Activated T-helper 1 cell treated with anti-CD3 and anti-CD28 coated beads, Interleukin-12 subunit alpha, Interleukin-12 subunit beta, Interleukin-2, Interleukin-4 antibody, amounts not matched to agents 30 ng/mL and 10 ng/mL and 1 ng/mL, durations not matched to agents 14 hours and 24 hours and 36 hours (primary cell): ENCODE data around the gene P2RY6. TPM values are rescaled to one million over a fixed set of nuclear protein-coding genes. Genes with fewer than 3 reads are reported as not detected.
A peak's percentile ranks its signal among the peaks of the same experiment; 100 is the strongest.

Experiments
- DNase-seq: peaks from one replicate; pipeline ENCODE4 v3.0.0; 2021; ENCODE audit warnings: low spot score
- H3K27ac Mint-ChIP-seq: one replicate; pipeline ENCODE4 v1.8.0; 2021; ENCODE audit warnings: mild to moderate bottlenecking, mixed read lengths
- H3K27me3 Mint-ChIP-seq: one replicate; pipeline ENCODE4 v1.8.0; 2022; ENCODE audit warnings: mild to moderate bottlenecking, moderate library complexity, mixed read lengths; ENCODE audit not compliant: insufficient read depth
- H3K36me3 Mint-ChIP-seq: one replicate; pipeline ENCODE4 v1.8.0; 2021; ENCODE audit warnings: low read depth, mixed read lengths
- H3K4me1 Mint-ChIP-seq: one replicate; pipeline ENCODE4 v1.8.0; 2021; ENCODE audit warnings: low read depth, mixed read lengths
- H3K4me3 Mint-ChIP-seq: one replicate; pipeline ENCODE4 v1.8.0; 2021; ENCODE audit warnings: mild to moderate bottlenecking, moderate library complexity, mixed read lengths
- H3K9me3 Mint-ChIP-seq: one replicate; pipeline ENCODE4 v1.8.0; 2021; ENCODE audit warnings: mixed read lengths
- intact Hi-C: fragments of 100-400 bp; cut with micrococcal nuclease; formaldehyde crosslinking; loops from one replicate; pipeline ENCODE4 v1.15.1; 2024
- total RNA-seq: library from RNA; stranded (reverse); gene quantifications from 2 replicates; pipeline ENCODE4 v1.2.3, GENCODE V29; 2022

P2RY6 gene
- total RNA-seq, 1 donor from 2014 or later = not detected

- H3K4me3 Mint-ChIP-seq = peak overlapping the region; percentile 12
- peaks cover 9% of the 10 kb centered on the region for H3K27me3 Mint-ChIP-seq
- no peaks in the 10 kb centered on the region for H3K36me3 Mint-ChIP-seq
- no peak for DNase-seq
- intact Hi-C loops = no loop called here
- H3K27ac Mint-ChIP-seq = no peak overlapping the region
- peaks cover 25% of the 10 kb centered on the region for H3K4me1 Mint-ChIP-seq
- H3K9me3 Mint-ChIP-seq = no peaks in the 10 kb centered on the region
These were observed 9.9 kb downstream of the P2RY6 start for GRCh38 chr11:73281796-73282660.

- intact Hi-C loops = no loop called here
- DNase-seq = no peak
These were observed 11.3 kb downstream of the P2RY6 start for GRCh38 chr11:73283276-73284000.

GRCh38 chr11:73284106-73284505, 12.0 kb downstream of the P2RY6 start:
- Mint-ChIP-seq H3K27me3 (peaks cover 3% of the 10 kb centered on the region), H3K4me3 (no peak overlapping the region)

More at GRCh38 chr11:73283276-73284000, 11.3 kb downstream of the P2RY6 start:
- H3K9me3 Mint-ChIP-seq = no peaks in the 10 kb centered on the region
- H3K4me3 Mint-ChIP-seq = no peak overlapping the region
- H3K36me3 Mint-ChIP-seq = no peaks in the 10 kb centered on the region
- H3K27me3 Mint-ChIP-seq = peaks cover 5% of the 10 kb centered on the region
- peaks cover 35% of the 10 kb centered on the region for H3K4me1 Mint-ChIP-seq
- no peak overlapping the region for H3K27ac Mint-ChIP-seq

GRCh38 chr11:73285721-73286120, 13.6 kb downstream of the P2RY6 start:
- Mint-ChIP-seq H3K36me3 (no peaks in the 10 kb centered on the region), H3K9me3 (no peaks in the 10 kb centered on the region), H3K4me3 (no peak overlapping the region), H3K27ac (no peak overlapping the region), H3K27me3 (peaks cover 2% of the 10 kb centered on the region), H3K4me1 (peaks cover 44% of the 10 kb centered on the region)
- no peak for DNase-seq
- intact Hi-C loops = no loop called here

More at GRCh38 chr11:73284106-73284505, 12.0 kb downstream of the P2RY6 start:
- intact Hi-C loops = no loop called here
- Mint-ChIP-seq H3K27ac (no peak overlapping the region), H3K4me1 (peaks cover 42% of the 10 kb centered on the region), H3K9me3 (no peaks in the 10 kb centered on the region), H3K36me3 (no peaks in the 10 kb centered on the region)
- DNase-seq = no peak

- no peaks in the 10 kb centered on the region for H3K36me3 Mint-ChIP-seq
- peaks cover 2% of the 10 kb centered on the region for H3K27me3 Mint-ChIP-seq
- intact Hi-C loops = no loop called here
- H3K4me3 Mint-ChIP-seq = no peak overlapping the region
- no peak overlapping the region for H3K27ac Mint-ChIP-seq
- peaks cover 40% of the 10 kb centered on the region for H3K4me1 Mint-ChIP-seq
- DNase-seq = no peak
- no peaks in the 10 kb centered on the region for H3K9me3 Mint-ChIP-seq
These were observed 14.2 kb downstream of the P2RY6 start for GRCh38 chr11:73286240-73286810.

GRCh38 chr11:73287400-73288101, 15.4 kb downstream of the P2RY6 start:
- Mint-ChIP-seq H3K9me3 (no peaks in the 10 kb centered on the region), H3K27ac (no peak overlapping the region), H3K4me1 (peaks cover 30% of the 10 kb centered on the region), H3K4me3 (no peak overlapping the region), H3K27me3 (peaks cover 2% of the 10 kb centered on the region), H3K36me3 (no peaks in the 10 kb centered on the region)
- intact Hi-C loops = loop anchor here (2.0 kb wide), 2 partner anchors 35 to 45 kb away; no protein-coding TSS in a partner anchor
- no peak for DNase-seq

- Mint-ChIP-seq H3K27me3 (peaks cover 4% of the 10 kb centered on the region), H3K27ac (no peak overlapping the region), H3K9me3 (no peaks in the 10 kb centered on the region), H3K4me3 (no peak overlapping the region), H3K36me3 (no peaks in the 10 kb centered on the region), H3K4me1 (peaks cover 29% of the 10 kb centered on the region)
- intact Hi-C loops = loop anchor here (2.0 kb wide), 2 partner anchors 36 to 46 kb away; no protein-coding TSS in a partner anchor
- no peak for DNase-seq
These were observed 16.2 kb downstream of the P2RY6 start for GRCh38 chr11:73288192-73288872.

- no peaks in the 10 kb centered on the region for H3K36me3 Mint-ChIP-seq
- H3K9me3 Mint-ChIP-seq = no peaks in the 10 kb centered on the region
- intact Hi-C loops = loop anchor here (1.0 to 2.0 kb wide), 3 partner anchors 36 to 104 kb away; no protein-coding TSS in a partner anchor
- H3K27ac Mint-ChIP-seq = no peak overlapping the region
- peak; percentile 36 for DNase-seq
- H3K27me3 Mint-ChIP-seq = peaks cover 4% of the 10 kb centered on the region
- peak overlapping the region; percentile 23 for H3K4me3 Mint-ChIP-seq
- H3K4me1 Mint-ChIP-seq = peaks cover 29% of the 10 kb centered on the region
These were observed 17.0 kb downstream of the P2RY6 start for GRCh38 chr11:73288873-73289707.

GRCh38 chr11:73290536-73290935, 18.4 kb downstream of the P2RY6 start:
- peaks cover 34% of the 10 kb centered on the region for H3K4me1 Mint-ChIP-seq
- no peaks in the 10 kb centered on the region for H3K36me3 Mint-ChIP-seq
- intact Hi-C loops = no loop called here
- H3K27ac Mint-ChIP-seq = no peak overlapping the region
- H3K4me3 Mint-ChIP-seq = no peak overlapping the region
- H3K9me3 Mint-ChIP-seq = no peaks in the 10 kb centered on the region
- H3K27me3 Mint-ChIP-seq = peaks cover 7% of the 10 kb centered on the region
- DNase-seq = no peak

GRCh38 chr11:73291196-73291595, 19.1 kb downstream of the P2RY6 start:
- Mint-ChIP-seq H3K9me3 (no peaks in the 10 kb centered on the region), H3K36me3 (no peaks in the 10 kb centered on the region), H3K4me3 (no peak overlapping the region)

GRCh38 chr11:73291781-73292524, 19.8 kb downstream of the P2RY6 start:
- no peak for DNase-seq
- intact Hi-C loops = no loop called here
- H3K4me1 Mint-ChIP-seq = peaks cover 30% of the 10 kb centered on the region

More at GRCh38 chr11:73291196-73291595, 19.1 kb downstream of the P2RY6 start:
- DNase-seq = no peak
- Mint-ChIP-seq H3K27me3 (peaks cover 7% of the 10 kb centered on the region), H3K4me1 (peaks cover 35% of the 10 kb centered on the region), H3K27ac (no peak overlapping the region)
- intact Hi-C loops = no loop called here

More at GRCh38 chr11:73291781-73292524, 19.8 kb downstream of the P2RY6 start:
- H3K27me3 Mint-ChIP-seq = peaks cover 7% of the 10 kb centered on the region
- H3K4me3 Mint-ChIP-seq = no peak overlapping the region
- H3K9me3 Mint-ChIP-seq = no peaks in the 10 kb centered on the region
- no peak overlapping the region for H3K27ac Mint-ChIP-seq
- no peaks in the 10 kb centered on the region for H3K36me3 Mint-ChIP-seq
